Measurements from ENCODE around the gene TLNRD1.

The TLNRD1 gene

DNA sequence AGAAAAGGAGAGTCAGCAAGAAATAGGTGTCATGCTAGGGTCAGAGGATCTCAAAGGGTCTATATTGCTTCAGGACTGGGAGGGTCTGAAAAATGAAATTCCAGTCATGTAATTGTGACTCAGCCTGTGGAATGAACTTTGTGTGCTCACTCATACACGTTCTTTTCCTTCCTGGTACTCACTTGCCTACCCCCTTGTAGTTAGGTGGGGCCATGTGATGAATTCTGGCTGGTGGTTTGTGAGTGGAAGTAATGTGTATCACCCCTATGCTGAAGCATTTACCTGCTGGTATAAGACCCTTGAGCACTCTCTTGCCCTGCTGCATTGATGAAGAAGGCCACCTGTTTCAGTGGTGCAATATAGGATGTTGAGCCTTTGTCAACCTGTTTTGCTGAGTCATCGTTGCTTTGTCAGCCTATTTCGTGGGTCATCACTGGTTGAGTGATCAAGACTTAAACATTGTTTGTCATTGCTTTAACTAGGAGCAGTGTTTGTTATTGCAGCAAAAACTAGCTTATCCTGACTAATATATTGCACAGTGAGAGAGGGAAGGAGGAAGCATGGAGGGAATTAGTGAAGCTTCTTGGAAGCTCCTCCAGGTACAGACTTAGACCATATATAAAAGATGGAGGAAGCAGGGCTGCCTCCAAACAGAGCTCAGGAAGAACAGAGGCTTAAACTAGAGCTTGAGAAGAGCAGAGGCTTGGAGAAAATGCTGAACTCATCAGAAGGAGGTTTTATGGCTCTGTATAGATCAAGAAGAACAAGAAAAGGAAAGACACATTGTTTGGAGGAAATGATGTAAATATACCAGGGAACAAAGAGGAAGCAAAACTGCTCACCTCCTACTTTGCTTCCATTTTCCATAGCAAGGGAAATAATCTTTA, 28.9 kb downstream of the TLNRD1 start:
- DNase-seq (ENCODE audit: low read depth) = peak; percentile 17

GRCh38 chr15:81030301-81030750, 29.6 kb downstream of the TLNRD1 start:
- no peak for DNase-seq (ENCODE audit: low read depth)

GRCh38 chr15:81031203-81031602, 30.5 kb downstream of the TLNRD1 start:
- no peak for DNase-seq (ENCODE audit: low read depth)

GRCh38 chr15:81032355-81032754, 31.6 kb downstream of the TLNRD1 start:
- DNase-seq (ENCODE audit: low read depth) = no peak

- no peak for DNase-seq (ENCODE audit: low read depth)
Measured at GRCh38 chr15:81032818-81033217, 32.1 kb downstream of the TLNRD1 start.

GRCh38 chr15:81033508-81033907, 32.8 kb downstream of the TLNRD1 start:
- no peak for DNase-seq (ENCODE audit: low read depth)

DNA sequence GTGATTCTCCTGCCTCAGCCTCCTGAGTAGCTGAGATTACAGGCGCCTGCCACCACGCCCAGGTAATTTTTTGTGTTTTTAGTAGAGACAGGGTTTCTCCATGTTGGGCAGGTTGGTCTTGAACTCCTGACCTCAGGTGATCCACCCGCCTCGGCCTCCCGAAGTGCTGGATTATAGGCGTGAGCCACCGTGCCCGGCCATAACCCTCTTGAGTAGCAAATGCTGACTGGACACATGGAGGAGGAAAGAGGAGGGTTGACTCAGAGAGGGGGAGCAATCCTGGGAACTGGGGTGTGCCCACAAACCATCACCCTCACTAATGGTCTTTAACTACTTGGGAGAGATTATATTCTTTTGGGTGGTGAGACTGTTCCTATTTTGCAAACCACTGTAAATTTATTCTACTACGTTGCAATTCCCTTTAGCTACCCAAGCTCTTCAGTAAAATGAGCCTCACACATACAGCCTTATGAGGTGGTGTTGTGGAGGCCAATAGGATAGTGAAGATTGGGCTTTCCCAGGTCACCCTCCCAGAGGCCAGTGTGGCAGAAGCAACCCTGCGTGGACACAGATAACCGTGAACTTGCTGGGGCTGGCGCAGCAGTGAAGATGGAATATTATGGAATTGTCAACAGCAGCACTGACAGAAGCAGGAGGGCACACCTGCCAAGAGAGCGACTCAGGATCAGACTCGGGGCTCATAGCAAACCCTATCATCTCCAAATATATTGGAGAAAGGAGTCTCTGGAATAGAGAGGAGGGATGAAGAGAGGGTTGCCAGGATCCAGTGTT, 37.4 kb downstream of the TLNRD1 start:
- DNase-seq (ENCODE audit: low read depth) = no peak

- DNase-seq (ENCODE audit: low read depth) = no peak
Measured at GRCh38 chr15:81038975-81039607, 38.4 kb downstream of the TLNRD1 start.

GRCh38 chr15:81040757-81041156, 40.0 kb downstream of the TLNRD1 start:
- DNase-seq (ENCODE audit: low read depth) = no peak

DNA sequence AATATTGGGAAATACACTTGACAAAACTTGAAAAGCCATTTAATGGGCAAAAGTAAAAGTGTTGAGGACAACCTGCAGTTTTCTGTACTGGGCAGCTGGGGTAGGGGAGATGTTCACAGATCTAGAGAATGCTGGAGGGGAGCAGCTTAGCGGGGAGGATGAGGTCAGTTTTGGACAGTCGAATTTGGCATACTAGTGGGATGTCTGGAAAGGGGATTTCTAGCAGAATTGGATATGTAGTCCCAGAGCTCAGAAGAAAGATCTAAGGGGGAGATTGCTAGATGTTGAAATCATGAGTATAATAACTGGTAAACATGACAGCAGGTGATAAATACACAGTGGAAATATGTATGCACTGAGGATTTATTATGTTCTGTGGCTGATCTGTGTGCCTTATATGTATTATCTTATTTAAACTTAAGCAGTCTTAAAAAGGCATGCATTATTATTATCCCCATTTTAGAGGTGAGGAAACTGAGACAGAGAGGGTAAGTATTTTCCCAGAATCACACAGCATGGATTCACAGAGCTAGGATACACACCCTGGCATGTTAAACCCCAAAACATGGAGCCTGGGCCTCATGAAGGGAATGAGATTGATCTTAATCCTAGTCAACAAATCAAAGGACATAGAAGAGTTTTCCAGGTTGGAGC, 42.7 kb downstream of the TLNRD1 start:
- DNase-seq (ENCODE audit: low read depth) = no peak

DNA sequence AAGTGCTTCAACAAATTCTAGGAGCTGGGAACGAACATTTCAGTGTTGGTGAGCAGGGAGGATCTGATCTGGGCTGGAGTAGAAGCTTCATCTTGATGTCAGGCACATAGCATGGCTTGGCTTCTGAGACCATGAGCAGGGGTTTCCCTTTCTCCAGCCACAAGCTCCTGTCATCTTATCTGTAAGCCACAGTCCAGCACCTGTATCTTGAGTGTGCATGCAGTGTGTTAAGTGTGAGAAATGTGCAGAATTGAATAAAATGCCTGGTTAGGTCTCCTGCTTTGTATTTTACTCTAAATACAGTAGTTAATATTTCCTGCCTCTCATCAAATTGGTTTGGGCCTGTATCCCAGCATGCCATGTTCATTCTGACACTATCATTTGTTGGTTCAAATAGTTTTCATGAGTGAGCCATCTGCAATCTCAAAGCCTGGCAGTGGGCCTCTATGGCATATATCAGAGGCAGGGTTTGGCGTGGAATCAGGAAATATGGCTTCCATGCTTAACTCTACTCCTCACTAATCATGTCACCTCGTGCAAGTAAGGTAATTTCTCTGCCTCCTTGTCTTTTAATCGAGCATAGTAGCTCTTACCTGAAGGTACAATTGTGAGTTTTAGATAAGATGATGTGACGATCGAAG, 43.3 kb downstream of the TLNRD1 start:
- no peak for DNase-seq (ENCODE audit: low read depth)

- DNase-seq (ENCODE audit: low read depth) = no peak
Measured at GRCh38 chr15:81046290-81046689, 45.6 kb downstream of the TLNRD1 start.

- DNase-seq (ENCODE audit: low read depth) = no peak
Measured at GRCh38 chr15:81047928-81048327, 47.2 kb downstream of the TLNRD1 start.

DNA sequence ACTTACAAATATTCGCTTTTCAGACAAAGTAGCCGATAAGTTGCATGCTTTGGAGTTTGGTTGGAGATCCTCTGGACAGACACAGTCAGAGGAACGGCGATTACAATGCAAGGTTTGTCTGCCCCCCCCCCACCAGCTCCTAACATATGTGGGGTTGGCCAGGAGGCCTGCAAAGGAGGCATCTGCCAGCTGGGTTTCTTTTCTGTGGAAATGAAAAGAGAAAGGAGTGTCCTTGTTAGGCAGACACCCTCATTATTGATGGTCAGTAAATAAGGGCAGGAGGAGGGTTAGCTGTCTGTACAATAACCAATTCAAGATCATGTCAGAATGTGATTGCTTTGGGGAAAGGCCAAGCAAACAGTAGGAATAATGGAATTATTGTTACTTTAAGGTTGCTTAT, 49.1 kb downstream of the TLNRD1 start:
- DNase-seq (ENCODE audit: low read depth) = no peak

- no peak for DNase-seq (ENCODE audit: low read depth)
Measured at GRCh38 chr15:81050259-81050658, 49.5 kb downstream of the TLNRD1 start.

- DNase-seq (ENCODE audit: low read depth) = no peak
Measured at GRCh38 chr15:81050805-81051204, 50.1 kb downstream of the TLNRD1 start.

DNA sequence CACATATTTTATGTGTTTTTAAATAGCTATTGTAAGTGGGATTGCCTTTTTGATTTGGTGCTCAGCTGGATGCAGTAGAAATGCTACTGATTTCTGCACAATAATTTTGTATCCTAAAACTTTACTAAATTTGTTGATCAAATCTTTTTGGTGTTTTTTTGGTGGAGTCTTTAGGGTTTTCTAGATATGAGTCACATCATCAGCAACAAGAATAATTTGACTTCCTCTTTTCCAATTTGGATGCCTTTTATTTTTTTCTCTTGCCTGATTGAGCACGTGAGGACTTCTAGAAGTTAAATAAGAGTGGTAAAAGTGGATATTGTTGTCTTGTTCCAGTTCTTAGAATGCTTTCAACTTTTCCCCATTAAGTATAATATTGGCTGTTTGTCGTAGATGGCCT, 51.3 kb downstream of the TLNRD1 start:
- DNase-seq (ENCODE audit: low read depth) = no peak

GRCh38 chr15:81053621-81054020, 52.9 kb downstream of the TLNRD1 start:
- no peak for DNase-seq (ENCODE audit: low read depth)

DNA sequence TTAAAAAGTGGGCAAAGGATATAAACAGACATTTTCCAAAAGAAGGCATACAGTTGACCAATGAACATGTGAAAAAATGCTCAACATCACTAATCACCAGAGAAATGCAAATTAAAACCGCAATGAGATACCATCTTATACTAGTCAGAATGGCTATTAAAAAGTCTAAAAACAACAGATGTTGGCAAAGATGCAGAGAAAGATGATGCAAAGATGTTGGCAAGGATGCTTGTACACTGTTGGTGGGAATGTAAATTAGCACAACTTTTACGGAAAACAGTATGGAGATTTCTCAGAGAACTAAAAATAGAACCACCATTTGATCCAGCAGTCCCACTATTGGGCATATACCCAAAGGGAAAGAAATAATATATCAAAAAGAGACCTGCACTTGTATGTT, 53.5 kb downstream of the TLNRD1 start:
- peak; percentile 25 for DNase-seq (ENCODE audit: low read depth)

Measured in stromal cell of bone marrow (primary cell).